Measurements from ENCODE around the gene PNPLA8.
"Not testable (repeated sequence)": the region's sequence is repeated elsewhere in the genome, so short reads cannot be mapped to it uniquely, and the experiment has no call there.

Gene PNPLA8

DNA sequence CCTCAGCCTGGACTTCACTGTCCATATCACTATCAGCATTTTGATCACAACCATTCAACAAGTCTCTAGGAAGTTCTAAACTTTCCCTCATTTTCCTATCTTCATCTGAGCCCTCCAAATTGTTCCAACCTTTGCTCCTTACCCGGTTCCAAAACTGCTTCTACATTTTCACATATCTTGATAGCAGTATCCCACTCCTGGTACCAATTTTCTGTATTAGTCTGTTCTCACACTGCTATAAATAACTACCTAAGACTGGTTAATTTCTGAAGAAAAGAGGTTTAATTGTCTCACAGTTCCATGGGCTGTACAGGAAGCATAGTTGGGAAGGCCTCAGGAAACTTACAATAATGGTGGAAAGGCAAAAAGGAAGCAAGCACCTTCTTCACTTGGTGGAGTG, 31.7 kb upstream of the PNPLA8 start:
- peaks cover 32% of the 10 kb centered on the region for H3K9me3 ChIP-seq
- no peak overlapping the region for H3K9ac ChIP-seq
- no peak overlapping the region for H3K27ac ChIP-seq
- H3K4me3 ChIP-seq, result no peak overlapping the region
- no peak overlapping the region for H3K4me2 ChIP-seq
- peaks cover 2% of the 10 kb centered on the region; the same call in 1 of the 2 replicates for H3K4me1 ChIP-seq
- peaks cover 34% of the 10 kb centered on the region for H3K36me3 ChIP-seq
- H3K27me3 ChIP-seq, result no peaks in the 10 kb centered on the region
- no peaks in the 10 kb centered on the region for H4K20me1 ChIP-seq
- TF ChIP-seq Cebpa-rat (IDR thresholded peaks at IDR 0.05), result no peak

- no peak for TF ChIP-seq Cebpa-rat (IDR thresholded peaks at IDR 0.05)
- peaks cover 32% of the 10 kb centered on the region for H3K9me3 ChIP-seq
- H3K36me3 ChIP-seq, result peaks cover 34% of the 10 kb centered on the region
Measured at GRCh38 chr7:108557191-108557590, 31.3 kb upstream of the PNPLA8 start.

DNA sequence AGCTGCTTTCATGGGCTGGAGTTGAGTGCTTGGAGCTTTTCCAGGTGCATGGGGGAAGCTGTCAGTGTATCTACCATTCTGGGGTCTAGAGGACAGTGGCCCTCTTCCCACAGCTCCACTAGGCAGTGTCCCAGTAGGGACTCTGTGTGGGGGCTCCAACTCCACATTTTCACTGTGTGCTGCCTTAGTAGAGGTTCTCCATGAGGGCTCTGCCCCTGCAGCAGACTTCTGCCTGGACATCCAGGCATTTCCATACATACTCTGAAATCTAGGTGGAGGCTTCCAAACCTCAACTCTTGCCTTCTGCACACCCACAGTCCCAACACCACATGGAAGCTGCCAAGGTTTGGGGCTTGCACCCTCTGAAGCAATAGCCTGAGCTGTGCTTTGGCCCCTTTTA, 30.7 kb upstream of the PNPLA8 start:
- peaks cover 32% of the 10 kb centered on the region for H3K9me3 ChIP-seq
- H3K27ac ChIP-seq, H3K4me3 ChIP-seq, H3K9ac ChIP-seq, H3K27me3 ChIP-seq, H4K20me1 ChIP-seq, H3K4me2 ChIP-seq: not testable (repeated sequence)
- H3K36me3 ChIP-seq, result peaks cover 32% of the 10 kb centered on the region
- H3K4me1 ChIP-seq, result peaks cover 11% of the 10 kb centered on the region; the same call in 1 of the 2 replicates

More at GRCh38 chr7:108557191-108557590, 31.3 kb upstream of the PNPLA8 start:
- no peak overlapping the region for H3K4me2 ChIP-seq
- no peak overlapping the region for H3K27ac ChIP-seq
- H3K4me1 ChIP-seq, result peaks cover 6% of the 10 kb centered on the region; the same call in 1 of the 2 replicates
- H4K20me1 ChIP-seq, result no peaks in the 10 kb centered on the region
- no peaks in the 10 kb centered on the region for H3K27me3 ChIP-seq
- no peak overlapping the region for H3K4me3 ChIP-seq
- no peak overlapping the region for H3K9ac ChIP-seq

DNA sequence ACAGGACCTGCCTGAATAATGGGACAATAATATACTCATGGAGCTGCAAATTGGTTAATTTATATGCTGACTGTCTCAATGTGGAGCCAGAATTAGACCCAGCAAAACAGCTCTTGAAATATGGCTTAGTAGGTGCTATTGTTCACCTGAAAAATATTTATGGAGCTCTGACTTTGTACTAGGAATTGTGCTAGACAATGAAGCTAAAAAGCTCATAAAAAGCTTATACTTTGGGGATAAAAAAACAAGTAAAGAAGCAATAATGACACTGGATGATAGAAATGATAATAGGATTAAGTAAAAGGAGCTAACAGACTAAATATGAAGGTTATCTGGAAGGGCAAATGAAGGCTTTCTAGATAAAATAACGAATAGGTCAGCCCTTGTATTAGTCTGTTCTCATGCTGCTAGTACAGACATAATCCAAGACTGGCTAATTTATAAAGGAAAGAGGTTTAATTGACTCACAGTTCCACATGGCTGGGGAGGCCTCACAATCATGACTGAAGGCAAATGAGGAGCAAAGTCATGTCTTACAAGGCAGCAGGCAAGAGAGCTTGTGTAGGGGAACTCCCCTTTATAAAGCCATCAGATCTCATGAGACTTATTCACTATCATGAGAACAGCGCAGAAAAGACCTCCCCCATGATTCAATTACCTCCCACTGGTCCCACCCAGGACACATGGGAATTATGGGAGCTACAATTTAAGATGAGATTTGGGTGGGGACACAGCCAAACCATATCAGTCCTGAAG, 22.4 kb upstream of the PNPLA8 start:
- H3K4me2 ChIP-seq, H3K9ac ChIP-seq, H3K27me3 ChIP-seq, H3K4me3 ChIP-seq, H4K20me1 ChIP-seq, H3K27ac ChIP-seq, H3K36me3 ChIP-seq, H3K9me3 ChIP-seq: not testable (repeated sequence)
- H3K4me1 ChIP-seq, result peaks cover 12% of the 10 kb centered on the region; the same call in 1 of the 2 replicates

DNA sequence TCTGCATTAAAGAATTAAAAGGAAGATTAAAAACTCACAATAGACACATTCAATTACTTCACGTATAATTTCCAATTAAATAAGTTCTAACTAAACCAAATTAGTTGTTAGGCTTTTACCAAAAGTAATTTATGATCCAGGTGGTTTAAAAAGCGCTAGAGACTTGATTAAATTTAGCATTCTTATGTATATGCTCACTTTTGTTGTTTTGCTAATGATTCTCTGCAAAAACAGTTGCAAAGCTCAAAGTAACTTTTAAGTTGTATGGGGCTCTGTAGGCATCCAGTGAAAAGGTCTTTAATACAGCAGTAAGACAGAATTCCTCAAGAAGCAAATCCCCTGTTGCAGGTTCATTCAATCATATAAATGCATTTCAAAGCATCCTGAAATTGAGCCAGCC, 15.5 kb upstream of the PNPLA8 start:
- TF ChIP-seq Cebpa-rat (IDR thresholded peaks at IDR 0.05), result no peak
- Histone ChIP-seq H3K36me3 (no peaks in the 10 kb centered on the region), H3K27ac (no peak overlapping the region), H3K4me1 (no peaks in the 10 kb centered on the region), H3K4me2 (no peak overlapping the region), H3K4me3 (no peak overlapping the region), H4K20me1 (no peaks in the 10 kb centered on the region), H3K9me3 (no peaks in the 10 kb centered on the region), H3K9ac (no peak overlapping the region), H3K27me3 (no peaks in the 10 kb centered on the region)

DNA sequence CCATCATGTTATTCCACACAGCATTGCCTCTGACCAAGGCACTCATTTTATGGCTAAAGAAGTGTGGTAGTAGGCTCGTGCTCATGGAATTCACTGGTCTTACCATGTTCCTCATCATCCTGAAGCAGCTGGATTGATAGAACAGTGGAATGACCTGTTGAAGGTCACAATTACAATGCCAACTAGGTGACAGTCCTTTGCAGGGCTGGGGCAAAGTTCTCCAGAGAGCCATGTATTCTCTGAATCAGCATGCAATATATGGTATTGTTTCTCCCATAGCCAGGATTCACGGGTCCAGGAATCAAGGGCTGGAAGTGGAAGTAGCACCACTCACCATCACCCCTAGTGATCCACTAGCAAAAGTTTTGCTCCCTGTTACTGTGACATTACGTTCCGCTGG, 12.8 kb upstream of the PNPLA8 start:
- H3K36me3 ChIP-seq, H3K4me2 ChIP-seq, H4K20me1 ChIP-seq, H3K4me1 ChIP-seq, H3K27ac ChIP-seq, H3K9me3 ChIP-seq, H3K9ac ChIP-seq, H3K4me3 ChIP-seq, H3K27me3 ChIP-seq: not testable (repeated sequence)

DNA sequence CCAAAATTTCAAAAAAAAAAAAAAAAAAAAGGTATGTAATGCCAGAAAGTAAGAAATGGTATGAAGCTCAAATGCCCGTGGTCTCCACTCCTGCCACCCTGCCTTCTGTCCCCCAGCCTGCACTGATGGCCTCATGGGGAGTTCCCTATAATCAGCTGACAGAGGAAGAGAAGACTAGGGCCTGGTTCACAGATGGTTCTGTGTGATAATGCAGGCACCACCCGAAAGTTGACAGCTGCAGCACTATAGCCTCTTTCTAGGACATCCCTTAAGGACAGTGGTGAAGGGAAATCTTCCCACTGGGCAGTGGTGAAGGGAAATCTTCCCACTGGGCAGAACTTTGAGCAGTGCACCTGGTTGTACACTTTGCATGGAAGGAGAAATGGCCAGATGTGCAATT, 12.3 kb upstream of the PNPLA8 start:
- H3K27me3 ChIP-seq, H3K9ac ChIP-seq, H3K9me3 ChIP-seq, H3K36me3 ChIP-seq, H3K4me2 ChIP-seq, H3K27ac ChIP-seq, H4K20me1 ChIP-seq, H3K4me3 ChIP-seq, H3K4me1 ChIP-seq: not testable (repeated sequence)

DNA sequence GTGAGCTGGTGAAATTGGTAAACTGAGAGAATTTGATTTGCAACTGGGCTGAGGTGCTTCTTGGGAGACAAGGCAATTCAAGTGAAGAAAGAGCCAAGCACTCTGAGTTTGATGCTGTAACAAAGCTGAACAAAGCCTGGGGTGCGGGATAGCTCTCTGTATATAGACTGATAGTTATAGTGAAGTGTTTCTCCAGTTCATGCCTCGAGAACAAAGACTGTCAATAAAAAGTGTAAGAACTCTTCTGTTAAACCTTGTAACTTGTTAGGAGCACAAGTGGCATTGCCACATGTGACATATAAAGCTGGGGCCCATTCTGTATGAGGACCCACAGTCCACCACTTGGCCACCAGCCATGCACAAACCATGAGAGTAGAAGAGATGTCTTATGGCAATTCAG, 11.3 kb upstream of the PNPLA8 start:
- no peak overlapping the region for H3K27ac ChIP-seq
- no peak overlapping the region for H3K4me2 ChIP-seq
- no peak for TF ChIP-seq Cebpa-rat (IDR thresholded peaks at IDR 0.05)
- H4K20me1 ChIP-seq, result no peaks in the 10 kb centered on the region
- no peaks in the 10 kb centered on the region for H3K9me3 ChIP-seq
- H3K27me3 ChIP-seq, result no peaks in the 10 kb centered on the region
- H3K36me3 ChIP-seq, result no peaks in the 10 kb centered on the region
- no peak overlapping the region for H3K9ac ChIP-seq
- H3K4me1 ChIP-seq, result peaks cover 10% of the 10 kb centered on the region
- H3K4me3 ChIP-seq, result no peak overlapping the region

DNA sequence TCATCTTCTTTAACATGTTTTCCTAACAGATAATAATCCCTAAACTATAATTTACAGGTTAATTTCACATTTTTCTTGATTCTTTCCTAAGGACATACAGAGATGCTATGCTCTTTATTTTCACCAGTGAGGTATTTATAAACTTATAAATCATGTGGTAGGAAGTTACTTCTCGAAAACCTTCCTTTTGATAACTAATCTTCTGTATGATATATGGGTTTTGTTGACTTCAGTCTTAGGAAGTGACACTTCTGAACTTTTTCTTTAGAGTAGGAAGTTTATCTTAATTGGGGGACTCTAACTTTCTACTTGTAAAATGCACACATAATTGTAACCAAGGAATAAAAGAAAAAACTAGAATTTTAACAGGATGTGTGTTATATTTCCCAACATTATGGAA, 9.8 kb upstream of the PNPLA8 start:
- TF ChIP-seq Cebpa-rat (IDR thresholded peaks at IDR 0.05), result no peak
- no peaks in the 10 kb centered on the region for H3K9me3 ChIP-seq
- no peaks in the 10 kb centered on the region for H3K36me3 ChIP-seq
- H3K27ac ChIP-seq, result no peak overlapping the region
- no peak overlapping the region for H3K9ac ChIP-seq
- H4K20me1 ChIP-seq, result no peaks in the 10 kb centered on the region
- peaks cover 10% of the 10 kb centered on the region for H3K4me1 ChIP-seq
- no peak overlapping the region for H3K4me3 ChIP-seq
- no peaks in the 10 kb centered on the region for H3K27me3 ChIP-seq
- no peak overlapping the region; the same call in 1 of the 2 replicates for H3K4me2 ChIP-seq

GRCh38 chr7:108535257-108535656, 9.3 kb upstream of the PNPLA8 start:
- H3K9me3 ChIP-seq, result no peaks in the 10 kb centered on the region
- no peak overlapping the region for H3K9ac ChIP-seq
- H3K27me3 ChIP-seq, result no peaks in the 10 kb centered on the region
- no peak overlapping the region for H3K4me3 ChIP-seq
- H3K4me2 ChIP-seq, result no peak overlapping the region; the same call in 1 of the 2 replicates
- H3K27ac ChIP-seq, result no peak overlapping the region
- H4K20me1 ChIP-seq, result no peaks in the 10 kb centered on the region
- H3K36me3 ChIP-seq, result no peaks in the 10 kb centered on the region
- no peak for TF ChIP-seq Cebpa-rat (IDR thresholded peaks at IDR 0.05)
- H3K4me1 ChIP-seq, result peaks cover 10% of the 10 kb centered on the region

DNA sequence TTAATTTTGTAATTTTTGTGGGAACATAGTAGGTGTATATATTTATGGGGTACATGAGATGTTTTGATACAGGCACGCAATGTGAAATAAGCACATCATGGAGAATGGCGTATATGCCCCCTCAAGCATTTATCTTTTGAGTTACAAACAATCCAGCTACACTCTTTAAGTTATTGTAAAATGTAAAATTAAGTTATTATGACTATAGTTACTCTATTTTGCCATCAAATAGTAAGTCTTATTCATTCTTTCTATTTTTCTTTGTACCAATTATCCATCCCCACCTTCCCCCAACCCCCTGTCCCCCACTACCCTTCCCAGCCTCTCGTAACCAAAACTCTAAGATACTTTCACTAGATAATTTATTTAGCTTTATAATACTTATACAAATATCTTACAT, 7.8 kb upstream of the PNPLA8 start:
- no peaks in the 10 kb centered on the region for H3K27me3 ChIP-seq
- no peak overlapping the region for H3K4me2 ChIP-seq
- H3K4me1 ChIP-seq, result peaks cover 10% of the 10 kb centered on the region
- no peaks in the 10 kb centered on the region for H4K20me1 ChIP-seq
- H3K27ac ChIP-seq, result no peak overlapping the region
- TF ChIP-seq Cebpa-rat (IDR thresholded peaks at IDR 0.05), result no peak
- no peak overlapping the region for H3K4me3 ChIP-seq
- H3K36me3 ChIP-seq, result no peaks in the 10 kb centered on the region
- H3K9ac ChIP-seq, result no peak overlapping the region
- no peaks in the 10 kb centered on the region for H3K9me3 ChIP-seq
